Endometrium (tissue), 2 donors: ENCODE measurements around the gene CFAP43.
"Not testable (repeated sequence)": the region's sequence is repeated elsewhere in the genome, so short reads cannot be mapped to it uniquely, and the experiment has no call there.

ENCODE experiments used
- FAIRE-seq: peaks from 2 replicates; lab custom pipeline; 2012; peaks lifted over from hg19 to GRCh38; lab: Jason Lieb, UNC
- donor health status: control.
- donor health status: control.

Gene CFAP43

GRCh38 chr10:104218751-104219150 lies 13.4 kb downstream of the CFAP43 start:
- FAIRE-seq = no peak

GRCh38 chr10:104216631-104217030 lies 15.5 kb downstream of the CFAP43 start:
- no peak for FAIRE-seq

- FAIRE-seq = peak; percentile 58
These were observed 22.5 kb downstream of the CFAP43 start for GRCh38 chr10:104209575-104210198.

GRCh38 chr10:104208730-104209129 lies 23.4 kb downstream of the CFAP43 start:
- no peak for FAIRE-seq

GRCh38 chr10:104202231-104202630 lies 29.9 kb downstream of the CFAP43 start:
- FAIRE-seq = no peak

GRCh38 chr10:104201636-104202035 lies 30.5 kb downstream of the CFAP43 start:
- no peak for FAIRE-seq

GRCh38 chr10:104199567-104199966 lies 32.6 kb downstream of the CFAP43 start:
- FAIRE-seq = no peak

- FAIRE-seq = no peak
These were observed 34.8 kb downstream of the CFAP43 start for GRCh38 chr10:104197364-104197763.

- FAIRE-seq = no peak
These were observed 36.5 kb downstream of the CFAP43 start for GRCh38 chr10:104195706-104196105.

- no peak for FAIRE-seq
These were observed 38.4 kb downstream of the CFAP43 start for GRCh38 chr10:104193787-104194186.

- FAIRE-seq = no peak
These were observed 41.5 kb downstream of the CFAP43 start for GRCh38 chr10:104190695-104191094.

- FAIRE-seq = no peak
These were observed 48.5 kb downstream of the CFAP43 start for GRCh38 chr10:104183682-104184081.

- not testable (repeated sequence) for FAIRE-seq
These were observed 58.0 kb downstream of the CFAP43 start for GRCh38 chr10:104174136-104174535.

GRCh38 chr10:104170610-104171254 lies 61.4 kb downstream of the CFAP43 start:
- no peak for FAIRE-seq

GRCh38 chr10:104155591-104155990 lies 76.6 kb downstream of the CFAP43 start:
- no peak for FAIRE-seq

- no peak for FAIRE-seq
These were observed 80.4 kb downstream of the CFAP43 start for GRCh38 chr10:104151737-104152136.

- FAIRE-seq = no peak
These were observed 82.0 kb downstream of the CFAP43 start for GRCh38 chr10:104150139-104150538.

GRCh38 chr10:104146882-104147281 lies 85.3 kb downstream of the CFAP43 start:
- no peak for FAIRE-seq

GRCh38 chr10:104144931-104145330 lies 87.2 kb downstream of the CFAP43 start:
- FAIRE-seq = no peak

- FAIRE-seq = no peak
These were observed 88.3 kb downstream of the CFAP43 start for GRCh38 chr10:104143829-104144228.

GRCh38 chr10:104142081-104142480 lies 90.1 kb downstream of the CFAP43 start:
- FAIRE-seq = no peak

- no peak for FAIRE-seq
These were observed 92.9 kb downstream of the CFAP43 start for GRCh38 chr10:104139221-104139620.

- no peak for FAIRE-seq
These were observed 94.0 kb downstream of the CFAP43 start for GRCh38 chr10:104138131-104138530.

- FAIRE-seq = no peak
These were observed 102.1 kb downstream of the CFAP43 start for GRCh38 chr10:104130041-104130440.
